Stimulated activated CD8-positive, alpha-beta memory T cell treated with anti-CD3 and anti-CD28 coated beads, Interleukin-7, amount 100 ng/mL, for 48 hours (primary cell): ENCODE data around the gene CHMP3.

ENCODE experiments used
- DNase-seq, 2 donors: peaks; one replicate each; pipeline ENCODE4 v3.0.0-alpha.2; 2020; ENCODE audit warnings: low read depth in 1 of 2; ENCODE audit errors: extremely low read depth in 1 of 2

Gene CHMP3

DNA sequence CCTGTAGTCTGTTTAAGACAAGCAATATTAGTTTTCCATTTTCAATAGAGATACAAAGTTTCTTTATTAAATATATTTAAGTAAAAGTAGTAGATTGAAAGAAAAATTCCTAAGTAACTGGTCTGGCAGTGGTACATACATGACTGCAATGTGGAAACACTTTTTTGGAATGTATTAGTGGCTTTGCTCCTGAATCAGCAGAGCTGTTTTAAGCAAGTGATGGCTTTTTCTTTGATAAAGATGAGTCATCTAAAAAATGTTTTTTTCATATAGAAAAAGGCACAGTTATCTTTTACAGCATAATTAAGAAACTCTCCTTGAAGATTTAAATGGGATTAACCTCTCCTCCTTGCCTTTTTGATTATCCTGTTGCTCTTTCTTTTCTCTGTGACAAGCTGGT lies 87.2 kb downstream of the CHMP3 start:
- no peak for DNase-seq

DNA sequence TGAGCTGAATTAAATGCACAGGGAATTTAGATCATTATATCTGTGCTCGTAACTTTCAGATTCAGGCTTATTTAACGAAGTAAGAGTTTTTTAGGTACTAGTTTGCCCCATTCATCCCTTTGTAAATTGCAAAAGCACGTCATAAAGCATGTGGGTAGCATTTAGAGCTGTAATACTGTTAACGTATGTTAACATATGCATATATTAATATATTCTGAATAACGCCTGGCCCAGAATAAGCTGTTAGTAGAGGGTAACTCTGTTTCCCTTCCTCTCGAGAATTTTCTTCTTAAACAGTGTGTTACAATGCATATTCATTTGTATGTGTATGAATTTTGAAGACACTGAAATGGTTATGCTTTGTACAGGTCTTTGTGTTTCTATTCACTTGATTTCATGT lies 91.6 kb downstream of the CHMP3 start:
- DNase-seq: no peak

DNA sequence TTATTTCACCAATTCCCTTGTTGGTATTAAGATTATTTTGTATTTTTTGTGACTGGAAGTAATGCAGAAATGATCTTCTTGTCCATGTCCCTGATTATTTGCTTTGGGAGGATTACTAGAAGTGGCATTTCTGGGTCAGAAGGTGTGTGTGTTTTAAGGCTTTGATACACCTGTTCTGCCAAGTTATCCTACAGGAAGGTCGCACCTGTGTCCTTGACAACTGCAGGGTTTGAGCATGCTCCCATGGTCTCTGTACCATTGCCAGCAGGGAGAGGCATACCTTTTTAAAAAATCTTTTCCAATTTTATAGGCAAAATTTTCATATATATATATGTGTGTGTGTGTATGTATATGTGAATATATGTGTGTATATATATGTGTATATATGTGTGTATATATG lies 92.4 kb downstream of the CHMP3 start:
- DNase-seq: no peak

DNA sequence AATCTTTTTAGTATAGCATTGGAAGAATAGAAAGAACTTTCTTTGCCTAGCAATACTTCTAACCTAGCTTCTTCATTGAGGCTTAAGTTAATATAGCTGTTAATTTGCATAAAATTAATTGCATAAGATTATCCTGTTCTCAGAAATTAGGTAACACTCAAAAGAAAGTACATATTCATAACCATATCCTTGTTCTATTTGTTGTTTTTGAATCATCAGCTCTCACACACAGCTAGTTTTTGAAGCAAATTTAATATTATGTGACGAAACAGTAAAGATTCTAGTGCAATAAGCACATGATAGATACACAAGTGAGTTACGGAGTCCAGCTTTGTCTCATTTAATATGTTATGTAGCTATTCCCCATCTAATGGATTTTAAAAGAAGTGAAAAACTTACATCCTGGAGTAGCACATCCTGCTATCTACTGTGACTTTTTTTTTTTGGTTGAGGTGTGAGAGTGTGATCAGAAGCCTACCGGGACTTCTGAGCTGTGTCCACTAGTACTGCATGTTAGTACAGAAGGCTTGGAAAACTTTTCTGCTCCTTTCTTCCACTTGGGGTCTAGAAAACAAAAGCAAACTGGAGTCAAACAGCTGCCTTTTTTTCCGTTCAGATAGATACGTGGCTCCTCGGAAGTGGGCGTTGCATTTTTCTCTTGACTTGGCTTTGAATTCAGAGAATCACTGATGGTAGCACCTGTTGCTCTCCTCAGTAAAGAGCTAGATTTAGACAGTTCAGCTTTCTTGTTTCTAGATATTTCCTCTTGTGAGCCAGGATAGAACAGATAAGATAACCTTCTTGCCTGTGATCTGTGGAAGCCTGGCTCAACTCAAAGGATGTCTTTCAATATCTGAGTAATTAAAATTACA lies 94.8 kb downstream of the CHMP3 start:
- DNase-seq: no peak

DNA sequence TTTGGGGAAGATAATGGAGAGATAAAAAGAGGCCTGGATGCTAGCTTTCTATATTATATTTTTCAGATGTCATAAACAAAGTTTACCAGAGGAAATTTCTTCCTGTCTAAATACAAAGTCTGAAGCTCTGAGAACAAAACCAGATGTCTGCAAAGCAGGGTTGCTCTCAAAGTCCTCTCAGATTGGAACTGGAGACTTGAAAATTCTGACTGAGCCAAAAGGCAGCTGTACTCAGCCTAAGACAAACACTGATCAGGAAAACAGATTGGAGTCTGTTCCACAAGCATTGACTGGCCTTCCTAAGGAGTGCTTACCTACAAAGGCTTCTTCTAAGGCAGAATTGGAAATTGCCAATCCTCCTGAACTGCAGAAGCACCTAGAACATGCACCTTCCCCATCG lies 96.9 kb downstream of the CHMP3 start:
- DNase-seq: no peak

DNA sequence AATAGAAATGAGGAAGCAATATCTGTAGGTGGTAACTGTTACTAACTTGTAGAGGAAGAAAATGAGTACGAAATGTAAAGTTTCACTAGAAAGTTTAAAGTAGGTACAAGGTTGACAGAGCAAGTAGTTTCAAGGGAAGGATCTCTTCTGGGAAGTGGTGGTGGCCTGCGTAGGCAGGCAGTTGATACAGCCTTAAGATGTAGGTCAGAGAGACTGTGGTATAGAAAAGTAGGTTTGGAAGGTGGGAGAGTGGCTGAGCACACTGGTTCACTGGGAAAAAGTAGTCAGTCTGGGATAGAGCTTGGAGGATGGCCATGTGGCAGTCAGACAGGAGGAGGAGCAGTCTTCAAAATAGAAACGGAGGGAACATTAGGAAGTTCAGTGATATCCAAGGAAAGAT lies 98.6 kb downstream of the CHMP3 start:
- no peak for DNase-seq

DNA sequence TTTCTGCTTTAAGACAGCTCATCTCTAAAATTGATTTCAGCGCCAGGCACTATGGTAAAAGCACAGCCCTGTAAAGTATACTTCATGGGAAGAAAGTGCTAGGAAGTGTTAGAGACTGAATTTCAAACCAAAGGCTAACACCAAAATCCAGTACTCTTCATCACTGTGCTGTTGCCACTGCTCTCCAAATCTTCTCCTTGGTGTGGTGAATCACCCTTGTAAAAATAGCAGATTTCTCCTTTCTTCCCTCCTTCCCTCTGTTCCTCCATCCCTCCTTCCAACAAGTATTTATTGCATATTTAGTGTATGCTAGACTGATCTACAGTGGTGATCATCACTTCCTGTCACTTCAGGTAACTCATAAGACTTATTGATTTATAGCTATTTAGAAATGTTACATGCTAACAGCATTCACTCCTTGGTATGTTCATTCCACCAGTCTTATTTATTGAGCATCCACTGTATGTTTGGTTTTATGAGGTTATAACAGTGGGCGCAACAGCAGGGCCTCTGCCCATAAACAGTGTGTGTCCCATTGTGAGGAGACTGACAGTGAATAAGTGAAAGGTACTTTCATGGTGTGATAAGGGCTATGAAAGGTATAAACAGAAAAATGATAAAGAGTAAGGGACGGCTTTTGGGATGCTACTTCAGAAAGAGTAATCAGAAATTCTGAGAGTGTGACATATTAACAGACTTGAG lies 102.0 kb downstream of the CHMP3 start:
- no peak for DNase-seq

DNA sequence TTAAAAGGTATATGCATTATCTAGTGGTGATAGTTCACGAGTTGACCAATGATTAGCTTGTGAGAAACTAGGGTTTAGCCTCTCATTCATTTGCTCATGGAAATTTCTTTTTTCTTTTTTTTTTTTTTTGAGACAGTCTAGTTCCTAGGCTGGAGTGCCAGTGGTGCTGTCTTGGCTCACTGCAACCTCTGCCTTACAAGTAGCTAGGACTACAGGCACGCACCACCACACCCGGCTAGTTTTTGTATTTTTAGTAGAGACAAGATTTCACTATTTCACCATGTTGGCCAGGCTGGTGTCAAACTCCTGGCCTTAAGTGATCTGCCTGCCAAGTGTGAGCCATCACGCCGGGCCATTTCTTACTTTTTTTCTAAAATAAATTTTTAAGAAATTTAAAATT lies 108.1 kb downstream of the CHMP3 start:
- no peak for DNase-seq

DNA sequence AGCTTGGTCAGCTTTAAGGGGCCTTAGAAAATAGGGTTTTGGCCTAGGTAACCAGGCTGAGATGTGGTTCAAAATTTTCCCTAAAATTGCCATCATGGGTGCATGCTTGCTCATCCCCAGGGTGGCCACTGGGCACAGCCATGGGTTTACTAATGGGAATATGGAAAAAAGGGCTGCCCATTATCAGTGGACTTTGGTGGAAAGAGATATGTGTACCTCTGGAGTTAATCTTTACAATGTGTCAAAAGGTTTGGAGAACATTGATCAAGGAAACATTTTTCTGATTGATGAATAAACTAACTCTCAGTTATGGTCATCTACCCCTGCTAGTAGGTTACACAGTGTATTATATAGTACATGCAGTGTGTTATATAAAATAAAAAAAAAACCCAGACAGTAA lies 109.0 kb downstream of the CHMP3 start:
- no peak for DNase-seq

DNA sequence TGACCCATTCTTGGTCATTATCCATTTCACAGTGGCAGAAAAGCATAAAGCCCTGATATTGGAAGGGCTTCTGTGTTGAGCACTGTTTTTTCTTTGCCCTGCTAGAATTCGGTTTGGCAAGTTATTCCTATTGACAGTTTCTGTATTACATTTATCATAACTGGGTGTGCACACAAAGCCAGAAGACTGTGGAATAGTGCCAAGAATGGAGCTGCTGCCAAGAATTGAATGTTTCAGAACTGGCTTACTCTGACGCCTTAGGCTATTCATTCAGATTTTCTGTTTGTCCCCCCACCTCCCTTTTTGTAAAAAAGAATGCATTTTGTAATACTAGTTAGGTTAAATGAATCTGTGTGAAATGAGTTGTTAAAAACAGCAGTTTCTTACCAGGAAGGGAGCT lies 109.4 kb downstream of the CHMP3 start:
- no peak for DNase-seq
